HepG2 (cell line): ENCODE measurements around the gene AK3. TPM values are rescaled to one million over a fixed set of nuclear protein-coding genes. Genes with fewer than 3 reads are reported as not detected.

Experiments
- ATF7 ChIP-seq, 2 experiments: fragments of 450-650 bp in 1 of 2; sonication (generic) in 1 of 2; formaldehyde crosslinking in 1 of 2; IDR thresholded peaks; 2 replicates each; pipeline versions ENCODE4 v1.4.0 to v1.6.1; 2016 to 2020; ENCODE audit warnings: antibody characterized with exemption in 1 of 2, mild to moderate bottlenecking in 1 of 2, missing genetic modification reagents in 1 of 2
- FOXP1 ChIP-seq, 2 experiments: fragments of 450-650 bp in 1 of 2; IDR thresholded peaks; 2 replicates each; pipeline ENCODE4 v1.6.1; 2017 to 2018; ENCODE audit warnings: antibody characterized with exemption in 1 of 2
- GATAD2A ChIP-seq: IDR thresholded peaks from 2 replicates; pipeline ENCODE4 v1.6.1; 2016
- HMG20A ChIP-seq: IDR thresholded peaks from 2 replicates; pipeline ENCODE4 v1.6.1; 2016; ENCODE audit warnings: borderline replicate concordance
- HNF4G ChIP-seq, 2 experiments: sonication (generic) in 1 of 2; formaldehyde crosslinking in 1 of 2; IDR thresholded peaks; 2 replicates each; pipeline versions ENCODE4 v1.4.0 to v1.6.1; 2011 to 2020; ENCODE audit warnings: borderline replicate concordance in 2 of 2, low read depth in 2 of 2, mild to moderate bottlenecking in 2 of 2, low read length in 1 of 2, missing genetic modification reagents in 1 of 2, moderate library complexity in 1 of 2
- HNRNPLL ChIP-seq: fragments of 200-400 bp; formaldehyde crosslinking; IDR thresholded peaks from 2 replicates; pipeline ENCODE4 v1.6.1; 2017; ENCODE audit warnings: mild to moderate bottlenecking, low read depth, low read length; ENCODE audit not compliant: poor library complexity, severe bottlenecking
- MEF2D ChIP-seq: sonication (generic); formaldehyde crosslinking; IDR thresholded peaks from 2 replicates; pipeline ENCODE4 v1.5.1; 2020; ENCODE audit warnings: mild to moderate bottlenecking, missing genetic modification reagents
- MLLT10 ChIP-seq: sonication (generic); formaldehyde crosslinking; IDR thresholded peaks from 2 replicates; pipeline ENCODE4 v1.4.0; 2020; ENCODE audit warnings: missing genetic modification reagents
- NFKB2 ChIP-seq: sonication (generic); formaldehyde crosslinking; IDR thresholded peaks from 2 replicates; pipeline ENCODE4 v1.4.0; 2020; ENCODE audit warnings: missing genetic modification reagents, borderline replicate concordance
- PHF5A ChIP-seq: IDR thresholded peaks from one replicate; pipeline ENCODE4 v1.6.1; 2018; ENCODE audit warnings: low read depth, missing genetic modification reagents; ENCODE audit not compliant: unreplicated experiment
- RAD21 ChIP-seq: fragments of 450-650 bp; formaldehyde crosslinking; IDR thresholded peaks from 2 replicates; pipeline ENCODE4 v1.5.0; 2020; ENCODE audit warnings: mild to moderate bottlenecking
- RBM39 ChIP-seq: fragments of 200-400 bp; formaldehyde crosslinking; IDR thresholded peaks from one replicate; pipeline ENCODE4 v1.6.1; 2018; ENCODE audit warnings: antibody characterized with exemption, mild to moderate bottlenecking, low read depth, low read length; ENCODE audit not compliant: poor library complexity, severe bottlenecking
- ZFX ChIP-seq: sonication (generic); formaldehyde crosslinking; IDR thresholded peaks from 2 replicates; pipeline ENCODE4 v1.4.0; 2020; ENCODE audit warnings: mild to moderate bottlenecking, low read depth, missing genetic modification reagents, moderate library complexity
- ZNF331 ChIP-seq: sonication (generic); formaldehyde crosslinking; IDR thresholded peaks from 2 replicates; pipeline ENCODE4 v1.4.0; 2020; ENCODE audit warnings: missing genetic modification reagents
- ZNF343 ChIP-seq: sonication (generic); formaldehyde crosslinking; IDR thresholded peaks from 2 replicates; pipeline ENCODE4 v1.4.0; 2020; ENCODE audit warnings: mild to moderate bottlenecking, missing genetic modification reagents
- ZNF530 ChIP-seq: sonication (generic); formaldehyde crosslinking; IDR thresholded peaks from 2 replicates; pipeline ENCODE4 v1.5.0; 2020; ENCODE audit warnings: low read depth, mild to moderate bottlenecking, missing genetic modification reagents
- ZNF562 ChIP-seq: sonication (generic); formaldehyde crosslinking; IDR thresholded peaks from 2 replicates; pipeline ENCODE4 v1.8.0; 2022; ENCODE audit warnings: missing genetic modification reagents, borderline replicate concordance
- ZNF615 ChIP-seq: sonication (generic); formaldehyde crosslinking; IDR thresholded peaks from 2 replicates; pipeline ENCODE4 v1.5.0; 2020; ENCODE audit warnings: mild to moderate bottlenecking, missing genetic modification reagents, borderline replicate concordance
- ZNF644 ChIP-seq: IDR thresholded peaks from 2 replicates; pipeline ENCODE4 v1.6.1; 2016; ENCODE audit warnings: low read depth
- ZSCAN30 ChIP-seq: sonication (generic); formaldehyde crosslinking; IDR thresholded peaks from 2 replicates; pipeline ENCODE4 v1.5.0; 2020; ENCODE audit warnings: mild to moderate bottlenecking, missing genetic modification reagents
- polyA plus RNA-seq, 8 experiments: library from polyadenylated mRNA; depleted of rRNA in 3 of 8; stranded (reverse) in 7 of 8; unstranded in 1 of 8; fragments of >200 nt; fragmentation: Illumina TruSeq in 4 of 8; extraction: Trizol in 4 of 8; gene quantifications; 2 replicates each; pipeline versions ENCODE4 v1.2.1 to v1.2.3, GENCODE V29; 2011 to 2016; ENCODE audit warnings: low read depth in 4 of 8, missing spikeins in 1 of 8, mixed read lengths in 1 of 8; ENCODE audit not compliant: insufficient read depth in 1 of 8
- total RNA-seq, 5 experiments: library from RNA; depleted of rRNA; stranded (reverse); fragments of >200 nt; fragmentation: Illumina TruSeq; extraction: Trizol; gene quantifications; 2 replicates each; pipeline ENCODE4 v1.2.3, GENCODE V29; 2016; ENCODE audit warnings: low read depth in 1 of 5
- TF ChIP-seq, protein P1 (sequence below): sonication (generic); formaldehyde crosslinking; IDR thresholded peaks from 2 replicates; pipeline ENCODE4 v1.4.0; 2020; ENCODE audit warnings: missing genetic modification reagents
- TF ChIP-seq, protein P2 (sequence below): IDR thresholded peaks from 2 replicates; pipeline ENCODE4 v1.6.1; 2016; ENCODE audit warnings: missing compliant biosample characterization, missing genetic modification reagents, borderline replicate concordance
- TF ChIP-seq, protein P3 (sequence below): sonication (generic); formaldehyde crosslinking; IDR thresholded peaks from 2 replicates; pipeline ENCODE4 v1.5.0; 2020; ENCODE audit warnings: missing genetic modification reagents, mild to moderate bottlenecking, borderline replicate concordance
- TF ChIP-seq, protein P4 (sequence below): sonication (generic); formaldehyde crosslinking; IDR thresholded peaks from 2 replicates; pipeline ENCODE4 v1.8.0; 2022; ENCODE audit warnings: missing genetic modification reagents, mild to moderate bottlenecking, moderate library complexity, borderline replicate concordance

The AK3 gene
- total and polyA plus RNA-seq, 2 of the 13 experiments (the other 11 are each of a cell fraction or from before 2014, with no cell fraction given) = 76.8 to 109 TPM

DNA sequence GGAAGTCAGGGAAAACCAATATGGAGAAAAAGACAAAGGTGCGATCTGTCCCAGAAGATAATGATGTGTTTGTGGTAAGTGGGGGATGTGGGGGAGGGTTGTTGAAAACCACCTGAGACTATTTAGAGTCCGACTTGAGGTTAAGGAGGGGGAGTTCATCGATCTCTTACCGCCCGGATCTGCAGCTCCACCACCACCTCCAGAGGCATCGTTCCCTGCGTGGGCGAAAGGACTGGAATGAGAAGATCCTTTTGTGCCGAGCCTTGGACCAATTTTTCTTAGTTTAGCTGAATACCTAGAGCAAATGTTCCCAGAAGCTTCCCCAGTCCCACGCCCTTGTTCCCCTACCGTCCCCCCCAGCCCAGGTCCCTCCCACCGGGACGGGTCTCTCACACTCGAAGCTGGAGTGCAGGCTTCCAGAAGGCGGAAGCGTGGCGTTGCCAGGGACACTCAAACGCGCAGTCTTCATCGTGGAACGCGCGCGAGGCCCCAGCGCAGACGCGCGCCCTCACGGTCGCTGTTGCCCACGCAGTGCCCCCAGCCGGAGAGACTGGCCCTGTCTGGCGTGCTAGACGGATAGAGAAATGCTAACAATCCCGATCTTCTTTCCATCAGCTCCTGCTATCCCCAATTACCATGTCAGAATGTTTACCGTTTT is 74.8 kb downstream of the AK3 start, which contains the start of gene SPATA6L (continued):
- TF ChIP-seq RAD21 (CRISPR knock-in tag) = 0 out of 2 replicates have a peak, but pooled peaks have one; percentile 17
- no peak for TF ChIP-seq HNF4G (IDR thresholded peaks at IDR 0.05; ENCODE audit: borderline replicate concordance, low read depth, low read length)
- no peak for TF ChIP-seq HNF4G (CRISPR knock-in tag; IDR thresholded peaks at IDR 0.05; ENCODE audit: borderline replicate concordance, low read depth)
- TF ChIP-seq ZNF615 (CRISPR knock-in tag) = no peak
- peak; percentile 65 for TF ChIP-seq GATAD2A (CRISPR knock-in tag)
- TF ChIP-seq ZNF343 (CRISPR knock-in tag) = no peak
- no peak for TF ChIP-seq RBM39
- TF ChIP-seq, protein P1, sequence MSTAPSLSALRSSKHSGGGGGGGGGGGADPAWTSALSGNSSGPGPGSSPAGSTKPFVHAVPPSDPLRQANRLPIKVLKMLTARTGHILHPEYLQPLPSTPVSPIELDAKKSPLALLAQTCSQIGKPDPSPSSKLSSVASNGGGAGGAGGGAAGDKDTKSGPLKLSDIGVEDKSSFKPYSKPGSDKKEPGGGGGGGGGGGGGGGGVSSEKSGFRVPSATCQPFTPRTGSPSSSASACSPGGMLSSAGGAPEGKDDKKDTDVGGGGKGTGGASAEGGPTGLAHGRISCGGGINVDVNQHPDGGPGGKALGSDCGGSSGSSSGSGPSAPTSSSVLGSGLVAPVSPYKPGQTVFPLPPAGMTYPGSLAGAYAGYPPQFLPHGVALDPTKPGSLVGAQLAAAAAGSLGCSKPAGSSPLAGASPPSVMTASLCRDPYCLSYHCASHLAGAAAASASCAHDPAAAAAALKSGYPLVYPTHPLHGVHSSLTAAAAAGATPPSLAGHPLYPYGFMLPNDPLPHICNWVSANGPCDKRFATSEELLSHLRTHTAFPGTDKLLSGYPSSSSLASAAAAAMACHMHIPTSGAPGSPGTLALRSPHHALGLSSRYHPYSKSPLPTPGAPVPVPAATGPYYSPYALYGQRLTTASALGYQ = no peak
- TF ChIP-seq HNRNPLL = peak; percentile 69
- TF ChIP-seq HMG20A (CRISPR knock-in tag) = 0 out of 2 replicates have a peak, but pooled peaks have one; percentile 9
- peak; percentile 52; the same call in 1 of the 2 replicates for TF ChIP-seq ZFX (CRISPR knock-in tag)
- TF ChIP-seq ATF7 (IDR thresholded peaks at IDR 0.05) = no peak
- TF ChIP-seq ATF7 (CRISPR knock-in tag; IDR thresholded peaks at IDR 0.05) = no peak
- TF ChIP-seq MEF2D (CRISPR knock-in tag) = 0 out of 2 replicates have a peak, but pooled peaks have one; percentile 36
- TF ChIP-seq ZNF530 (CRISPR knock-in tag) = no peak
- TF ChIP-seq, protein P2, sequence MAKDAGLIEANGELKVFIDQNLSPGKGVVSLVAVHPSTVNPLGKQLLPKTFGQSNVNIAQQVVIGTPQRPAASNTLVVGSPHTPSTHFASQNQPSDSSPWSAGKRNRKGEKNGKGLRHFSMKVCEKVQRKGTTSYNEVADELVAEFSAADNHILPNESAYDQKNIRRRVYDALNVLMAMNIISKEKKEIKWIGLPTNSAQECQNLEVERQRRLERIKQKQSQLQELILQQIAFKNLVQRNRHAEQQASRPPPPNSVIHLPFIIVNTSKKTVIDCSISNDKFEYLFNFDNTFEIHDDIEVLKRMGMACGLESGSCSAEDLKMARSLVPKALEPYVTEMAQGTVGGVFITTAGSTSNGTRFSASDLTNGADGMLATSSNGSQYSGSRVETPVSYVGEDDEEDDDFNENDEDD (CRISPR knock-in tag) = peak; percentile 64; the same call in 1 of the 2 replicates
- no peak for TF ChIP-seq ZNF562 (CRISPR knock-in tag)
- peak; percentile 76; the same call in 1 of the 2 replicates for TF ChIP-seq NFKB2 (CRISPR knock-in tag)
- TF ChIP-seq ZNF331 (CRISPR knock-in tag) = no peak
- TF ChIP-seq ZNF644 = no peak
- TF ChIP-seq PHF5A = no peak
- no peak for TF ChIP-seq MLLT10 (CRISPR knock-in tag)
- TF ChIP-seq ZSCAN30 (CRISPR knock-in tag) = no peak
- TF ChIP-seq, protein P3, sequence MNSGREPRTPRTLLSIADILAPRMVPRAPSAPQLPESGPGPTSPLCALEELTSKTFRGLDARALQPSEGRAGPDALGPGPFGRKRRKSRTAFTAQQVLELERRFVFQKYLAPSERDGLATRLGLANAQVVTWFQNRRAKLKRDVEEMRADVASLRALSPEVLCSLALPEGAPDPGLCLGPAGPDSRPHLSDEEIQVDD = no peak
- TF ChIP-seq, protein P4, sequence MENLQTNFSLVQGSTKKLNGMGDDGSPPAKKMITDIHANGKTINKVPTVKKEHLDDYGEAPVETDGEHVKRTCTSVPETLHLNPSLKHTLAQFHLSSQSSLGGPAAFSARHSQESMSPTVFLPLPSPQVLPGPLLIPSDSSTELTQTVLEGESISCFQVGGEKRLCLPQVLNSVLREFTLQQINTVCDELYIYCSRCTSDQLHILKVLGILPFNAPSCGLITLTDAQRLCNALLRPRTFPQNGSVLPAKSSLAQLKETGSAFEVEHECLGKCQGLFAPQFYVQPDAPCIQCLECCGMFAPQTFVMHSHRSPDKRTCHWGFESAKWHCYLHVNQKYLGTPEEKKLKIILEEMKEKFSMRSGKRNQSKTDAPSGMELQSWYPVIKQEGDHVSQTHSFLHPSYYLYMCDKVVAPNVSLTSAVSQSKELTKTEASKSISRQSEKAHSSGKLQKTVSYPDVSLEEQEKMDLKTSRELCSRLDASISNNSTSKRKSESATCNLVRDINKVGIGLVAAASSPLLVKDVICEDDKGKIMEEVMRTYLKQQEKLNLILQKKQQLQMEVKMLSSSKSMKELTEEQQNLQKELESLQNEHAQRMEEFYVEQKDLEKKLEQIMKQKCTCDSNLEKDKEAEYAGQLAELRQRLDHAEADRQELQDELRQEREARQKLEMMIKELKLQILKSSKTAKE = 0 out of 2 replicates have a peak, but pooled peaks have one; percentile 27
- no peak for TF ChIP-seq FOXP1 (IDR thresholded peaks at IDR 0.05)
- no peak for TF ChIP-seq FOXP1 (CRISPR knock-in tag; IDR thresholded peaks at IDR 0.05)
